Measurements from ENCODE around the gene MT1HL1.

Gene MT1HL1

DNA sequence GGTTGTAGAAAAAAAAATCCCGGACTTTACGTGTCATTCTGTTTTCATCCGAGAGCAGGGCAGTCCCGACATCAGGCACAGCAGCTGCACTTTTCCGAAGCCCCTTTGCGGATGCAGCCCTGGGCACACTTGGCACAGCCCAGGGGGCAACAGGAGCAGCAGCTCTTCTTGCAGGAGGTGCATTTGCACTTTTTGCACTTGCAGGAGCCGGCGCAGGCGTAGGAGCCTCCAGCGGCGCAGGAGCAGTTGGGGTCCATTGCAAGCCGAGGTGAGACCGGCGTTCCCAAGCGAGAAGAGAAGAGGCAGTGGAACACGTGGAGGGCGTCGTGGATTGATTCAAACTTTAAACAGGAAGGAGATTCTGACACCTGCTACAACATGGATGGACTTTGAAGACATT is at the start of gene MT1HL1:
Gene MT1HL1 (minus strand): TSS at position 326 of the 400 bp plus-strand sequence. CDS start 69 bp downstream, at position 257.
- no peak for DNase-seq (ENCODE audit: low read depth in 1 of 2, low spot score in 1 of 2)

- no peak for DNase-seq (ENCODE audit: low read depth in 1 of 2, low spot score in 1 of 2)
Observed at GRCh38 chr1:237050915-237051314, 46.7 kb upstream of the MT1HL1 start.

- no peak for DNase-seq (ENCODE audit: low read depth in 1 of 2, low spot score in 1 of 2)
Observed at GRCh38 chr1:237050185-237050584, 45.9 kb upstream of the MT1HL1 start.

DNA sequence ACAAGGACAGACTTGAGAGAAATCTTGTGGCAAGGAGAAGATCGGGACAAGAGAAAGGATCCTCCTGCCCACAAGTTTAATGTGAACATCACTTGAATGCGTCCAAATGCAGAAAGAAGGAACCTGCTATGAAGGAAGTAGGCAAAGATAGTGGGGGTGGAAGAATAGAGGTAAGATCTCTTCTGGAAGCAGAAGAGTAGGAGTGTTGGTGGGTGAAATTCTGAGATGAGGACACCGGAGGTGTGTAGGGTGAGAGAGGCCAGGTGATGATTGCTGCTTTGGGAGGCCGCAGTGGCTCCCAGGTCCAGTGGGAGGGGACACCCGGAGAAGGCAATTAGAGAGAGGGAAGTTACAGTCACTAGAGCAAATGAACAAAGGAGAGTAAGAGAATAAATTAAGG is 44.6 kb upstream of the MT1HL1 start:
- no peak for DNase-seq (ENCODE audit: low read depth in 1 of 2, low spot score in 1 of 2)

DNA sequence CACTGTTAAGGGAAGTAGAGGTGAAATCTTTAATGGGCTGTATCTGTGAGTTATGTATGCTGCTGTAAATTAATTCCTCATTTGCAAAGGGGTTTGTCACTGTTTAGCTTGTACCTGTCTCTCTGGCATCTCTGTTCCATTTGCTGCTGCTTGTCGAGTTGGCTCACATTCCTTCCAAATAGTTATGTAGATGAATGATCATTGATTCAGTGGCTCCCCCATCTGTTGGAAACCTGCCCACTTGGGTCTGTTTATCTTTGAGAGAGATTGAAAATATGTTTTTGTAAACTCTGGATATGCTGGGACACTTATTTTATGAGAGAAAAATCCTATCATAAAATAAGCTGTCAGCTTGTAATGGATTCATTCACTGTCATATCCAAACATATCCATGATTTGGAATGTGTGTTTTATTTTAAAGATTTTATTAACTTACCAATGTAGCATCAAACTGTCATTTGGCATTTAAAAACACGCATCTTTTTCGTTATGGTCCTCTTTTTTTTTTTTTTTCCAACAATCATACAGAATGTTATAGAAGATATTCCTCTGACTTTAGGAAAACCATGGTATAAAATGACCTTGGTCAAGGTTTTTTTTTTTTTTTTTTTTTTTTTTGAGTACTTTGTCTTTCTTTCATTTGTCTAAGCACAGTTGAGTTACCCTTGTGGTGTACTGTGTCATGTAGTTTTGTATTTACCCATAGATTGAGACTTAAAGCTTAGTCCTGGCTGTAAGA is 41.2 kb upstream of the MT1HL1 start:
- no peak for DNase-seq (ENCODE audit: low read depth in 1 of 2, low spot score in 1 of 2)

DNA sequence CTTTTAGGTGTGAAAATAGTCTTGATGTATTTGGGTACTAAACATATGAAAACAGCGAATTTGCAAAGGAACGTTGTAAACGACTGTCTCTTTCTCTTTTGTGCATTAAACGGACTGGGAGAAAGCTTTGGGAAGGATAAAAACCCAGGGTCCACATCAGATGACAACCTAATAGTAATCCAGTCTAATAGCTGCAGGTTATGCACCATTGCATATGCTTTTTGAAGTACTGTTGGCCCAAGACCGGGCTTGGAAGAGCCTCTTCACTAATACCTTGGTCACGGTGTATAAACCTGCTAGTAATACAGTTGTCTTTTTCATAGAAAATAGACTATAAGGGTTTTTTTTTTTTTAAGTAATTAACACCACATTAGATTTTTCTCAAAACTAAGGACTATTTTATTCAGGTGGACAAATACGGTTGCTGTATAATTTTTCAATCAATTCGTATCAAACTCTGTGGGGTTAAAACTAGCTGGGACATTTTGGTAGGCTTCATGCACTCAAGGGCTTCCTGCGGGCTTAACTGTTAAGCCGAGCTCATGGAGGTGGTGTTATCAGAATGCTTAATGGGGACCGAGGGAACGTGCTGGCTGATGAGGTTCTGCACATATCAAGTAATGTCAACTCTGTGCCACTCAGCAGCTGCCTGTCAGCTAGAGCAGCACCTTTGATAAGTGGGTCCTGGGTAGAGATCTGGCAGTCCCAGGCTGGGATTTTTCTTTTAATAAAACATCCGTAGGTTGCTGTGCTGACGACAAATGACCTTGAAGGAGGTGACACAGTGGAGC is 39.8 kb upstream of the MT1HL1 start:
- no peak for DNase-seq (ENCODE audit: low read depth in 1 of 2, low spot score in 1 of 2)

GRCh38 chr1:237042892-237043576 is 38.8 kb upstream of the MT1HL1 start:
- no peak for DNase-seq (ENCODE audit: low read depth in 1 of 2, low spot score in 1 of 2)

DNA sequence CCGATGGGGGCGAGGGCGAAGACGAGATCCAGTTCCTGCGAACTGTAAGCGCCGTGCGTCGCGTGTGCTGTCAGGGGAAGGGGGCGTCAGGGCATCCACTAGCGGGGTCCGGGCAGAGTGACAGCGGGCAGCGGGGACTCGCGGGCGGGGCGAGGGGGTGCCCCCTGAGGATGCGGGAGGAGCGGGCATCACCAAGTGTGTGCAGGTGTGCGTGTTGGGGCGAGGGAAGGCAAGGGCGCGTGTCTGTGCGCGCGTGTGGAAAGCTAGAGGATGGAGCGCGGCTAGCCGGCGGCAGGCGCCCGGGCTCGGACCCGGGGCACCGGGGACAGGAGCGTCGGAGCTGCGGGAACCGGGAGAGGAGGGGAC is 38.3 kb upstream of the MT1HL1 start:
- no peak for DNase-seq (ENCODE audit: low read depth in 1 of 2, low spot score in 1 of 2)

DNA sequence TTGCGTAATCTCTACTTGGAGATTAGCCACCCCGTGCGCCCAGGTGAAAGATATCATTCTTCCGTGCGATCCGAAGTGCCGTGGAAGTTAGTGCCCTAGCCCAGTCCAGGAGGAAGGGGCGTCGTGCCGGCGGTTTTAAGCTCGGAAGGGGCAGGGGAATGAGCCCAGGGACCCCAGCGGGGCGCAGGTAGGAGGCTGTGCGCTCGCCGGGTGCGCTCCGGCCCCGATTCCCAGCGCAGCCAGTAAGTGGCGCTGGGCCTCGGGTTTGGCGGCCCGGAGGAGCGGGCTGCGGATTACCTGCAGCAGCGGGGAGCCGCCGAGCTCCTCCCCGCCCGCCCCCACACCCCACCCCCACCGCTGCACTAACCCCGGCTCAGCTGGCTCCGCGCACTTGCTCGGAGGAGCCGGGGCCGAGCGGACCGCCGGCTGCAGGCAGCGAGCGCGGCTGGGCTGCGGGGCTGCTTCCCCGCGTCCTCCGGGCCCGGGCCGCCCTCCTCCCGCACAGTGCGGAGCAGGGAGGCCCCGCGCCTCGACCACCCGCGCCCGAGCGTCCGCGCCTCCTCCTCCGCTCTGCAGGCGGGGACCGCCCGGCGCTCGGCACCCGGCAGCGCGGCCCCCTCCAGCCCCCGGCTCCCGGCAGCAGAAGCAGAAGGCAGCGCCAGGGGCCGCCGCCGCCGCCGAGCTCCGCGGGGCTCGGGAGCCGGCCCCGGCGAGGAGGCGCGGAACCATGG is 37.7 kb upstream of the MT1HL1 start, which contains the start of gene RYR2:
Gene RYR2 (plus strand): TSS at position 390 of the 731 bp plus-strand sequence. CDS start 338 bp downstream, at position 728.
- no peak for DNase-seq (ENCODE audit: low read depth in 1 of 2, low spot score in 1 of 2)

- DNase-seq (ENCODE audit: low read depth in 1 of 2, low spot score in 1 of 2): no peak
Observed at GRCh38 chr1:237041461-237041794, 37.2 kb upstream of the MT1HL1 start.

- DNase-seq (ENCODE audit: low read depth in 1 of 2, low spot score in 1 of 2): no peak
Observed at GRCh38 chr1:237040823-237041222, 36.6 kb upstream of the MT1HL1 start.

DNA sequence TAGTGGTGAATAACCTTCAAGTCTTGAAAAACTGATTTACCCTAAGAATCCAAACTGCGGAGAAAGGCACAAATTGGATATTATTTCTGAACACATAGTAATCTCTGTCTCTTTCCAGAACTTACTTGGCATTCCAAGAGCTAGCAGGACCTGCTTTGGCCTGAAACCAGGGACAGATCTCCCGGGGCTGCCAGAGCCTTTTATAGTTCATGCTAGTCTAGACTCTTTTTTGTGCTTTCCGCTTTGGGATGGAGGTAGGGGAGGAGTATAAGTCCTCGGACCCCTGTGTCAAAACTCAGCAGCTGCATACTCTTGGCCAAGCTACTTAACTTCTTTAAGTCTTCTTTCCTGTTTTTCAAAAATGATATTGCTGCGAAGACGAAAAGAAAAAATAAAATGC is 34.0 kb upstream of the MT1HL1 start:
- no peak for DNase-seq (ENCODE audit: low read depth in 1 of 2, low spot score in 1 of 2)

DNA sequence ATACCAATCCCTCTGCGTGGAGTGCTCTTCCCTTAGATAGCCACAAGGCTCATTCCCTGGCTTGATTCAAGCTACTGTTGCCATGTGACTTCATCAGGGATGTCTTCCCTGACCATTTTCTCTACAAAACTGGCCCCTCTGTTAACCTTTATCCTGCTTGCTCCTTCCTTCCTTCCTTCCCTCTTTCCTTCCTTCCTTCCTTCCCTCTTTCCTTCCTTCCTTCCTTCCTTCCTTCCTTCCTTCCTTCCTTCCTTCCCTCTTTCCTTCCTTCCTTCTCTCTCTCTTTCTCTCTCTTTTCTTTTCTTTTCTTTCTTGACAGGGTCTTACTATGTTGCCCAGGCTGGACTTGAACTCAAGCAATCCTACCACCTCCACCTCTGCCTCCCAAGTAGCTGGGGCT is 31.5 kb upstream of the MT1HL1 start:
- DNase-seq (ENCODE audit: low read depth in 1 of 2, low spot score in 1 of 2): no peak

- DNase-seq (ENCODE audit: low read depth in 1 of 2, low spot score in 1 of 2): no peak
Observed at GRCh38 chr1:237033804-237034203, 29.6 kb upstream of the MT1HL1 start.

DNA sequence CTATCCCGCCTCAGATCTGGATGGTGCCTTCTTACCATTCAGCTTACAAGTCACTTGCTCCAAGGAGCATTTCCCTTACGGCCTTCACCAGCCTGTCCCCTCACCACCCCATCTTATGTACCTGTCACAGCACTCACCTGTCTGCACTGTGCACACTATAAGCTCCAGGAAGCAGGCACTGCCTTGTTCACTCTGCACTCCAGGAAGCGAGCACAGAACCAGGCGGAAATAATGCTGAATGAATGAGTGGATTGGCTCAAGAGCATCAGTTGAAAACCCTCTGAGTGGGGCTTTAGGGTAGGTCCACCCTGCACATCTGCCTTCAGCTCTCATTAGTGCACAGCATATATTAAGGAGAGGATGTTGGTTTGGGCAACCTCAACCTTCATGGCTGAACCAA is 28.8 kb upstream of the MT1HL1 start:
- no peak for DNase-seq (ENCODE audit: low read depth in 1 of 2, low spot score in 1 of 2)

- DNase-seq (ENCODE audit: low read depth in 1 of 2, low spot score in 1 of 2): no peak
Observed at GRCh38 chr1:237032029-237032428, 27.8 kb upstream of the MT1HL1 start.

DNA sequence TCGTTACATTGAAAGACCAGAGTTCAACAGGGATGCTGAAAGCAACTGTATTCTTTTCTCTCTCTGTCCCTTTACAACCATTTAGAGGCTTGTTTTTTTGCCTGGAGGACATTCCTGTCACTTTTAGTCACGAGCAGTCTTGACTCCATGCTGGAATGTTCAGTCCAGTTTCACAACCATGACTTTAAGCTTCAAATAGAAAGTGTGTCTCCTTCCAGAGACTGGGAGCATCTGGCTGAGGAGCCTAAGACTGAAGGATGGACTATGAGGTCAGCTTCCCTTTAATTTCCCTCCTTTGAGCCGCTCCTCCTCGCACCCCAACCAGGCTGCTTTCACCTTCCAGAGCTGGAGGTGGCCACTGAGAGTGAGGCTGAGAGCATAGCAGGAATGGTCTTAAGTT is 27.2 kb upstream of the MT1HL1 start:
- no peak for DNase-seq (ENCODE audit: low read depth in 1 of 2, low spot score in 1 of 2)

DNA sequence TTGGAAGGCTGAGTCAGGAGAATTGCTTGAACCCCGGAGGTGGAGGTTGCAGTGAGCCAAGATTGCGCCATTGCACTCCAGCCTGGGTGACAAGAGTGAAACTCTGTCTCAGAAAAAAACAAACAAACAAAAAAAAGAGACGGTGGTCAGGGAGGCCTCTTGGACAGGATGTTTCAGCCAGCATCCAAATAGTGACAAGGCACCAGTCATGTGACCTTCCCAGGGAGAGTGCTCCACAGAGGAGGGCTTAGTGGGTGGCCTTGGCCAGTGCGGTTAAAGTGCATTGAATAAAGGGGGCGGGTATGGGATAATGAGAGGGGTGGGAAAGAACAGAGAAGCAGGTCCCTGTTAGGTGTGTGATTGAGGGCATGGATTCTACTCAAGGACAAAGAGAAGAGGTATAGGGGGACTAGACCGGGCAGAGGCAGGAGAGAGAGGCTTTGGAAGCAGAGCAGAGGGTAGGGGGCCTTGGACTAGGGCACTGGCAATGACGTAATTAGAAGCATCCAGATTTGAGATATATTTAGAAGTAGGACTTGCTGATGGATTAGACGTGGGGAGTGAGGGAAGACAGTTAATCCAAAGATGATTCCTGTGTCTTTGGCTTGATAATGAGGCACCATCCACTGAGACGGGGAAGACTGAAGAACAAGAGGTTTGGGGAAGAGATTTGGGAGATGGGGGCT is 25.8 kb upstream of the MT1HL1 start:
- DNase-seq (ENCODE audit: low read depth in 1 of 2, low spot score in 1 of 2): no peak

DNA sequence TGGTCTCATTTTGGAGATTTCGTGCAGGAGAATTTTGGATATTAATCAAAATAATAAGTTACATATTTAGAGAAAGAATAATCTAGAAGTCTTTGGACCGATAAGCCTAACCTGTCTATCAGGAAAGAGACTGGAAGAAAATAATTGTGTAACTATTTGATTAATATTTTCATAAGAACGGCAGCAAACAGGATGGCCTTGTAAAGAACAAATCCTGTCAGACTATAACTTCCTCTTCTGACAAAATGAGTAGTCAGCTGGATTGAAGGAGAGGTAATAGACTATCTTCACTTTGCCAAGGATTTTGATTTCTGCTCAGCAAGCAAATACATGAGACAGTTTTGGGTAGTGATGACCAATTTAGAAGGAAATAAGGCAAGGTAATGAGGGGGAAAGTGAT is 25.0 kb upstream of the MT1HL1 start:
- DNase-seq (ENCODE audit: low read depth in 1 of 2, low spot score in 1 of 2): no peak

DNA sequence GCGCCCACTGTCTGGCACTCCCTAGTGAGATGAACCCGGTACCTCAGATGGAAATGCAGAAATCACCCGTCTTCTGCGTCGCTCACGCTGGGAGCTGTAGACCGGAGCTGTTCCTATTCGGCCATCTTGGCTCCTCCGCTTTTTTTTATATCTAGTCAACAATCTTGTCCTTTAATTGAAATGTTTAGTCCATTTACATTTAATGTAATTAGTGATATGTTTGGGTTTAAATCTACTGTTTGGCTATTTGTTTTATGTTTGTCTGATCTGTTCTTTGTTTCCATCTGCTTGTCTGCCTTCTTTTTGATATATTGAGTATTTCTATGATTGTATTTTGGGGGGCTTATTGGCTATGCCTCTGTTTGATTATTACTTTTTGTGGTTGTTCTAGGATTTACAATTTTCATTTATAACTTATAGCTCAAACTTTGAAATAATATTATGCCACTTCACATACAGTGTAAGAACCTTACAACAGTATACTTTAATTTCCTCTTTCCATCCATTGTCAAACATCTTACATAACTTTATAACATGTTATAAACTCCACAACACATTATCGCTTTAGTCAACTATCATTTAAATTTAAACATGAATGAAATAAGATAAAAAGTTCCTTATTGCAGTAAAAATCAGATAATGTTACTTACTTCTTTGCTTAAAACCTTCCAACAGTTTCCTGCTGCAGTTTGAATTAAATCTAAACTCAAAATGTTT is 21.3 kb upstream of the MT1HL1 start:
- no peak for DNase-seq (ENCODE audit: low read depth in 1 of 2, low spot score in 1 of 2)

Data from activated CD4-positive, alpha-beta T cell treated with anti-CD3 and anti-CD28 coated beads, Interleukin-2, amount 50 U/mL, for 24 hours (primary cell).